ENCODE data around the gene BCL7C.

Gene BCL7C

DNA sequence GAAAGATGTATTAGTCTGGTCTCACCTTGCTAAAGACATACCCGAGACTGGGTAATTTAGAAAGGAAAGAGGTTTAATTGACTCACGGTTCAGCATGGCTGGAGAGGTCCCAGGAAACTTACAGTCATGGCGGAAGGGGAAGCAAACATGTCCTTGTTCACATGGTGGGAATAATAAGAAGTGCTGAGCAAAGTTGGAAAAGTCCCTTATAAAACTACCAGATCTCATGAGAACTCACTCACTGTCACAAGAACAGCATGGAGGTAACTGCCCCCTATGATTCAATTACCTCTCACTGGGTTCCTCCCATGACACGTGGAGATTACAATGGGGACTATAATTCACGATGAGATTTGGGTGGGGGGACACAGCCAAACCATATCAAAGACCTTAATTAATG is 53.3 kb downstream of the BCL7C start:
- Histone ChIP-seq H3K4me2 (ENCODE audit: low read length) (no peak overlapping the region), H3K9ac (ENCODE audit: low read length) (no peak overlapping the region), H3K4me3 (ENCODE audit: low read depth, low read length, poor library complexity, severe bottlenecking) (no peak overlapping the region), H3F3A (ENCODE audit: insufficient read depth, low read length) (no peaks in the 10 kb centered on the region), H4K20me1 (ENCODE audit: insufficient read depth, low read length) (no peaks in the 10 kb centered on the region), H3K27ac (ENCODE audit: low read depth, low read length, poor library complexity, severe bottlenecking) (no peak overlapping the region), H3K4me1 (ENCODE audit: insufficient read depth, low read length, severe bottlenecking) (peaks cover 7% of the 10 kb centered on the region), H3K79me2 (ENCODE audit: insufficient read depth, low read length) (no peaks in the 10 kb centered on the region), H3K27me3 (ENCODE audit: insufficient read depth, low read length) (0 out of 2 replicates have a peak, but pooled peaks cover 4% of the 10 kb centered on the region), H3K36me3 (ENCODE audit: insufficient read depth, low read length) (no peaks in the 10 kb centered on the region), H2AFZ (ENCODE audit: low read length) (no peak overlapping the region), H3K9me3 (ENCODE audit: low read length) (peaks cover 3% of the 10 kb centered on the region; the same call in 1 of the 2 replicates), H3K9me2 (ENCODE audit: low read depth, low read length) (no peaks in the 10 kb centered on the region)
- TF ChIP-seq, protein P1, sequence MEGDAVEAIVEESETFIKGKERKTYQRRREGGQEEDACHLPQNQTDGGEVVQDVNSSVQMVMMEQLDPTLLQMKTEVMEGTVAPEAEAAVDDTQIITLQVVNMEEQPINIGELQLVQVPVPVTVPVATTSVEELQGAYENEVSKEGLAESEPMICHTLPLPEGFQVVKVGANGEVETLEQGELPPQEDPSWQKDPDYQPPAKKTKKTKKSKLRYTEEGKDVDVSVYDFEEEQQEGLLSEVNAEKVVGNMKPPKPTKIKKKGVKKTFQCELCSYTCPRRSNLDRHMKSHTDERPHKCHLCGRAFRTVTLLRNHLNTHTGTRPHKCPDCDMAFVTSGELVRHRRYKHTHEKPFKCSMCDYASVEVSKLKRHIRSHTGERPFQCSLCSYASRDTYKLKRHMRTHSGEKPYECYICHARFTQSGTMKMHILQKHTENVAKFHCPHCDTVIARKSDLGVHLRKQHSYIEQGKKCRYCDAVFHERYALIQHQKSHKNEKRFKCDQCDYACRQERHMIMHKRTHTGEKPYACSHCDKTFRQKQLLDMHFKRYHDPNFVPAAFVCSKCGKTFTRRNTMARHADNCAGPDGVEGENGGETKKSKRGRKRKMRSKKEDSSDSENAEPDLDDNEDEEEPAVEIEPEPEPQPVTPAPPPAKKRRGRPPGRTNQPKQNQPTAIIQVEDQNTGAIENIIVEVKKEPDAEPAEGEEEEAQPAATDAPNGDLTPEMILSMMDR (IDR thresholded peaks at IDR 0.05; ENCODE audit: low read length): no peak
- no peak for TF ChIP-seq EZH2 (IDR thresholded peaks at IDR 0.05; ENCODE audit: borderline replicate concordance, low read length)

DNA sequence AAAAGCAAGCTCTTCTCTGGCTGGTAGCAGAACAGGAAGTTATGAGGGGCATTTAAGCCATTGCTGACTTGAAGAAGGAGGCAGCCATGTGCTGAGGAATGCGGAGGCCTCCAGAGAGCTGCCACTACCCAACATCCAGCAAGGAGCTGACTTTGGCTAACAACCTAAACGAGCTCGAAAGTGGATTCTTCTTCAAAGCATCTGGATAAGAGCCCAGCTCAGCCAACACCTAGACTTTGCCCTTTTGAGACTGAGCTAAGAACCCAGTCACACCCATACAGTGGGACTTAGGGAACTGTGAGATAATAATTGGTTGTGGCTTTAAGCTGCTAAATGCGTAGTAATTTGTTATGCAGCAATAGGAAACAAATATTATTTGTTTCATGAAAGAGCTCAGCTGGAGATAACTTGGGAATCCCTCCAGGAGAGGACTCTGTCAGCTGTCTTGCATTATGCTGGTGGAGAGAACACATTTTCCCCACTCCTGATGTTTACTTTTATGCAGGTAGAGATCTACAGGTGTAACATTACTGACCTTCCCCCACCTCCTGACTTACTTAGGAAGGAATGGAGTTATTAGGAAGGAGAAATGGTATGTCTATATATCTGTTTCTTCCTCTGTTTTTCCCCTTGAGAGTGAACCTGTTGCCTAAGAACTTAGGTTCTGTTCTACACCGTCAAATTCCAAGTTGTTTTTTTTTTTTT is 54.2 kb downstream of the BCL7C start:
- no peaks in the 10 kb centered on the region for H4K20me1 ChIP-seq (ENCODE audit: insufficient read depth, low read length)
- H3K4me2 ChIP-seq (ENCODE audit: low read length): no peak overlapping the region
- no peak overlapping the region for H3K9ac ChIP-seq (ENCODE audit: low read length)
- no peak overlapping the region for H3K27ac ChIP-seq (ENCODE audit: low read depth, low read length, poor library complexity, severe bottlenecking)
- H3K36me3 ChIP-seq (ENCODE audit: insufficient read depth, low read length): no peaks in the 10 kb centered on the region
- H3F3A ChIP-seq (ENCODE audit: insufficient read depth, low read length): no peaks in the 10 kb centered on the region
- no peak overlapping the region for H3K4me3 ChIP-seq (ENCODE audit: low read depth, low read length, poor library complexity, severe bottlenecking)
- TF ChIP-seq EZH2 (IDR thresholded peaks at IDR 0.05; ENCODE audit: borderline replicate concordance, low read length): no peak
- TF ChIP-seq, protein P1 (IDR thresholded peaks at IDR 0.05; ENCODE audit: low read length): no peak
- H3K4me1 ChIP-seq (ENCODE audit: insufficient read depth, low read length, severe bottlenecking): peaks cover under 1% of the 10 kb centered on the region
- H3K27me3 ChIP-seq (ENCODE audit: insufficient read depth, low read length): 0 out of 2 replicates have a peak, but pooled peaks cover 4% of the 10 kb centered on the region
- no peaks in the 10 kb centered on the region for H3K9me2 ChIP-seq (ENCODE audit: low read depth, low read length)
- H2AFZ ChIP-seq (ENCODE audit: low read length): no peak overlapping the region
- H3K9me3 ChIP-seq (ENCODE audit: low read length): peaks cover 3% of the 10 kb centered on the region; the same call in 1 of the 2 replicates
- H3K79me2 ChIP-seq (ENCODE audit: insufficient read depth, low read length): no peaks in the 10 kb centered on the region

DNA sequence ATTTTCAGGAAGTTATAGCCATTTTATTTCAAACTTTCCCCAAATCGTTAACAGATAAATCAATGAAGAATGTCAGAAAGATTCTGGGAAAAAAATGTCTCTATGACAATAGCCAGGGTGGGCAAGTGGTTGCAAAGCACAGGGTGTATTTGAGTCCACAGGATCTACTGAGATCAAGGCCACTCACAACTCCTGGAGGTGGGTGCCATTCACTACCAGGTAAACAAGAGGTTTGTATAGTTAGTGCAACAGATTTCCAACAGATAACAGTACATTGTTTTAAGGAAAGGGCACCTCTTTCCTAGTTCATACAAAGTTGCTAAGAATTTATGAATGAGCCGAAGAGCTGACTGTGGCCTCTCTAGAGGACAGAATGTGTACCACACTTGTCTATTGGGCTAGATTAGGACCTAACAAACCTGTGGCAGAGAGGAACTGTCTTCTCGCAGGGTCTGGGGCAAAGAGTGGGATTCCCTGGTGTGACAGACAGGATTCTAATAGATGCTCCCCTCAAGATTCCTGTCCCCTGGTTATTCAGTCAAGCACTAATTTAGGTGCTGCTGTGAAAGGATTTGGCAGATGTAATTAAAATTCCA is 54.9 kb downstream of the BCL7C start:
- Histone ChIP-seq H3K9me3 (ENCODE audit: low read length) (no peaks in the 10 kb centered on the region), H3K4me2 (ENCODE audit: low read length) (no peak overlapping the region), H3K27me3 (ENCODE audit: insufficient read depth, low read length) (0 out of 2 replicates have a peak, but pooled peaks cover 4% of the 10 kb centered on the region), H2AFZ (ENCODE audit: low read length) (no peak overlapping the region), H3K9ac (ENCODE audit: low read length) (no peak overlapping the region), H3F3A (ENCODE audit: insufficient read depth, low read length) (no peaks in the 10 kb centered on the region), H3K9me2 (ENCODE audit: low read depth, low read length) (no peaks in the 10 kb centered on the region), H3K4me3 (ENCODE audit: low read depth, low read length, poor library complexity, severe bottlenecking) (no peak overlapping the region), H4K20me1 (ENCODE audit: insufficient read depth, low read length) (no peaks in the 10 kb centered on the region), H3K36me3 (ENCODE audit: insufficient read depth, low read length) (no peaks in the 10 kb centered on the region), H3K4me1 (ENCODE audit: insufficient read depth, low read length, severe bottlenecking) (no peaks in the 10 kb centered on the region), H3K27ac (ENCODE audit: low read depth, low read length, poor library complexity, severe bottlenecking) (no peak overlapping the region), H3K79me2 (ENCODE audit: insufficient read depth, low read length) (no peaks in the 10 kb centered on the region)
- TF ChIP-seq, protein P1 (IDR thresholded peaks at IDR 0.05; ENCODE audit: low read length): no peak; the same call in 1 of the 2 replicates
- no peak for TF ChIP-seq EZH2 (IDR thresholded peaks at IDR 0.05; ENCODE audit: borderline replicate concordance, low read length)

All from OCI-LY1 (cell line).